ENCODE measurements around the gene RSBN1L. TPM values are rescaled to one million over a fixed set of nuclear protein-coding genes. Genes with fewer than 3 reads are reported as not detected.

RSBN1L gene
- total RNA-seq, 1 experiment from 2014 or later = 33.7 TPM

GRCh38 chr7:77786018-77786417, 89.8 kb downstream of the RSBN1L start:
- DNase-seq = no peak
- no peak overlapping the region for H3K4me3 ChIP-seq (ENCODE audit: low read length)
- no peaks in the 10 kb centered on the region for H4K20me1 ChIP-seq (ENCODE audit: insufficient read depth, low read depth, low read length)
- no peaks in the 10 kb centered on the region for H3K9me2 ChIP-seq (replicated peaks; ENCODE audit: insufficient read depth, low read length)
- peaks cover 3% of the 10 kb centered on the region; the same call in 1 of the 2 replicates for H3K4me1 ChIP-seq (ENCODE audit: low read length)
- H3K27me3 ChIP-seq (ENCODE audit: low read length) = no peaks in the 10 kb centered on the region
- no peak overlapping the region for H3K4me2 ChIP-seq (ENCODE audit: low read depth, low read length, poor library complexity, severe bottlenecking)
- no peak overlapping the region for H3K9ac ChIP-seq (ENCODE audit: low read length)
- H3K79me2 ChIP-seq (ENCODE audit: low read length) = peaks cover 19% of the 10 kb centered on the region
- no peak overlapping the region for H2AFZ ChIP-seq (ENCODE audit: low read length)
- no peak overlapping the region for H3K27ac ChIP-seq (ENCODE audit: low read length)
- peaks cover 20% of the 10 kb centered on the region; the same call in 1 of the 2 replicates for H3K36me3 ChIP-seq (ENCODE audit: insufficient read depth, low read length)
- H3K9me3 ChIP-seq (ENCODE audit: low read length) = no peaks in the 10 kb centered on the region

GRCh38 chr7:77786741-77787140, 90.5 kb downstream of the RSBN1L start:
- H2AFZ ChIP-seq (ENCODE audit: low read length) = no peak overlapping the region
- H3K9ac ChIP-seq (ENCODE audit: low read length) = no peak overlapping the region
- no peaks in the 10 kb centered on the region for H3K9me2 ChIP-seq (replicated peaks; ENCODE audit: insufficient read depth, low read length)
- H3K79me2 ChIP-seq (ENCODE audit: low read length) = peaks cover 15% of the 10 kb centered on the region
- no peaks in the 10 kb centered on the region for H3K27me3 ChIP-seq (ENCODE audit: low read length)
- DNase-seq = no peak
- no peak overlapping the region for H3K4me2 ChIP-seq (ENCODE audit: low read depth, low read length, poor library complexity, severe bottlenecking)
- H3K4me1 ChIP-seq (ENCODE audit: low read length) = peaks cover 3% of the 10 kb centered on the region; the same call in 1 of the 2 replicates
- no peak overlapping the region for H3K4me3 ChIP-seq (ENCODE audit: low read length)
- no peaks in the 10 kb centered on the region for H4K20me1 ChIP-seq (ENCODE audit: insufficient read depth, low read depth, low read length)
- H3K36me3 ChIP-seq (ENCODE audit: insufficient read depth, low read length) = peaks cover 16% of the 10 kb centered on the region; the same call in 1 of the 2 replicates
- no peaks in the 10 kb centered on the region for H3K9me3 ChIP-seq (ENCODE audit: low read length)
- H3K27ac ChIP-seq (ENCODE audit: low read length) = no peak overlapping the region

GRCh38 chr7:77788327-77788902, 92.2 kb downstream of the RSBN1L start:
- Histone ChIP-seq H3K9me3 (ENCODE audit: low read length) (no peaks in the 10 kb centered on the region), H3K79me2 (ENCODE audit: low read length) (peaks cover 12% of the 10 kb centered on the region), H3K4me3 (ENCODE audit: low read length) (no peak overlapping the region)

GRCh38 chr7:77791336-77791735, 95.1 kb downstream of the RSBN1L start:
- Histone ChIP-seq H3K9me2 (replicated peaks; ENCODE audit: insufficient read depth, low read length) (no peaks in the 10 kb centered on the region), H3K9me3 (ENCODE audit: low read length) (no peaks in the 10 kb centered on the region), H3K79me2 (ENCODE audit: low read length) (peaks cover 36% of the 10 kb centered on the region), H3K27ac (ENCODE audit: low read length) (no peak overlapping the region), H3K4me2 (ENCODE audit: low read depth, low read length, poor library complexity, severe bottlenecking) (no peak overlapping the region), H3K27me3 (ENCODE audit: low read length) (no peaks in the 10 kb centered on the region), H3K4me1 (ENCODE audit: low read length) (peaks cover 18% of the 10 kb centered on the region), H3K4me3 (ENCODE audit: low read length) (no peak overlapping the region), H4K20me1 (ENCODE audit: insufficient read depth, low read depth, low read length) (no peaks in the 10 kb centered on the region), H3K9ac (ENCODE audit: low read length) (no peak overlapping the region), H2AFZ (ENCODE audit: low read length) (no peak overlapping the region), H3K36me3 (ENCODE audit: insufficient read depth, low read length) (peaks cover 18% of the 10 kb centered on the region)
- DNase-seq = no peak

More at GRCh38 chr7:77788327-77788902, 92.2 kb downstream of the RSBN1L start:
- Histone ChIP-seq H3K27me3 (ENCODE audit: low read length) (no peaks in the 10 kb centered on the region), H4K20me1 (ENCODE audit: insufficient read depth, low read depth, low read length) (no peaks in the 10 kb centered on the region), H3K9me2 (replicated peaks; ENCODE audit: insufficient read depth, low read length) (no peaks in the 10 kb centered on the region), H3K9ac (ENCODE audit: low read length) (no peak overlapping the region), H3K4me1 (ENCODE audit: low read length) (peaks cover 3% of the 10 kb centered on the region; the same call in 1 of the 2 replicates), H3K27ac (ENCODE audit: low read length) (no peak overlapping the region), H3K36me3 (ENCODE audit: insufficient read depth, low read length) (0 out of 2 replicates have a peak, but pooled peaks cover 4% of the 10 kb centered on the region), H2AFZ (ENCODE audit: low read length) (no peak overlapping the region), H3K4me2 (ENCODE audit: low read depth, low read length, poor library complexity, severe bottlenecking) (no peak overlapping the region)
- DNase-seq = no peak

- DNase-seq = no peak
- no peak overlapping the region for H3K4me2 ChIP-seq (ENCODE audit: low read depth, low read length, poor library complexity, severe bottlenecking)
- no peaks in the 10 kb centered on the region for H4K20me1 ChIP-seq (ENCODE audit: insufficient read depth, low read depth, low read length)
- no peaks in the 10 kb centered on the region for H3K9me3 ChIP-seq (ENCODE audit: low read length)
- H3K9me2 ChIP-seq (replicated peaks; ENCODE audit: insufficient read depth, low read length) = no peaks in the 10 kb centered on the region
- H3K9ac ChIP-seq (ENCODE audit: low read length) = no peak overlapping the region
- peaks cover 42% of the 10 kb centered on the region for H3K79me2 ChIP-seq (ENCODE audit: low read length)
- no peaks in the 10 kb centered on the region for H3K27me3 ChIP-seq (ENCODE audit: low read length)
- peak overlapping the region; percentile 49 for H3K27ac ChIP-seq (ENCODE audit: low read length)
- H3K4me1 ChIP-seq (ENCODE audit: low read length) = peaks cover 24% of the 10 kb centered on the region
- H2AFZ ChIP-seq (ENCODE audit: low read length) = no peak overlapping the region
- H3K36me3 ChIP-seq (ENCODE audit: insufficient read depth, low read length) = peaks cover 18% of the 10 kb centered on the region
- H3K4me3 ChIP-seq (ENCODE audit: low read length) = no peak overlapping the region
Measured at GRCh38 chr7:77791956-77792355, 95.7 kb downstream of the RSBN1L start.

- no peak overlapping the region for H3K4me2 ChIP-seq (ENCODE audit: low read depth, low read length, poor library complexity, severe bottlenecking)
- H3K27me3 ChIP-seq (ENCODE audit: low read length) = no peaks in the 10 kb centered on the region
- H3K9me3 ChIP-seq (ENCODE audit: low read length) = no peaks in the 10 kb centered on the region
- H3K4me3 ChIP-seq (ENCODE audit: low read length) = no peak overlapping the region
- no peaks in the 10 kb centered on the region for H3K9me2 ChIP-seq (replicated peaks; ENCODE audit: insufficient read depth, low read length)
- H3K9ac ChIP-seq (ENCODE audit: low read length) = no peak overlapping the region
- no peaks in the 10 kb centered on the region; the same call in 1 of the 2 replicates for H4K20me1 ChIP-seq (ENCODE audit: insufficient read depth, low read depth, low read length)
- H3K4me1 ChIP-seq (ENCODE audit: low read length) = peaks cover 26% of the 10 kb centered on the region
- peak overlapping the region; percentile 35 for H3K27ac ChIP-seq (ENCODE audit: low read length)
- peaks cover 18% of the 10 kb centered on the region for H3K36me3 ChIP-seq (ENCODE audit: insufficient read depth, low read length)
- H2AFZ ChIP-seq (ENCODE audit: low read length) = no peak overlapping the region
- no peak for DNase-seq
- peaks cover 58% of the 10 kb centered on the region for H3K79me2 ChIP-seq (ENCODE audit: low read length)
Measured at GRCh38 chr7:77794000-77794399, 97.7 kb downstream of the RSBN1L start.

- H3K27me3 ChIP-seq (ENCODE audit: low read length) = no peaks in the 10 kb centered on the region
- peak overlapping the region; percentile 88 for H3K9ac ChIP-seq (ENCODE audit: low read length)
- peaks cover 79% of the 10 kb centered on the region for H3K79me2 ChIP-seq (ENCODE audit: low read length)
- H3K9me2 ChIP-seq (replicated peaks; ENCODE audit: insufficient read depth, low read length) = no peaks in the 10 kb centered on the region
- H3K27ac ChIP-seq (ENCODE audit: low read length) = peak overlapping the region; percentile 85
- H4K20me1 ChIP-seq (ENCODE audit: insufficient read depth, low read depth, low read length) = no peaks in the 10 kb centered on the region; the same call in 1 of the 2 replicates
- H3K9me3 ChIP-seq (ENCODE audit: low read length) = no peaks in the 10 kb centered on the region
- H2AFZ ChIP-seq (ENCODE audit: low read length) = no peak overlapping the region
- peak overlapping the region; percentile 84 for H3K4me3 ChIP-seq (ENCODE audit: low read length)
- peaks cover 26% of the 10 kb centered on the region for H3K36me3 ChIP-seq (ENCODE audit: insufficient read depth, low read length)
- H3K4me1 ChIP-seq (ENCODE audit: low read length) = peaks cover 41% of the 10 kb centered on the region
- H3K4me2 ChIP-seq (ENCODE audit: low read depth, low read length, poor library complexity, severe bottlenecking) = peak overlapping the region; percentile 66
- no peak for DNase-seq
Measured at GRCh38 chr7:77796109-77796508, 99.8 kb downstream of the RSBN1L start.

GRCh38 chr7:77796960-77797359, 100.7 kb downstream of the RSBN1L start:
- H3K36me3 ChIP-seq (ENCODE audit: insufficient read depth, low read length) = peaks cover 30% of the 10 kb centered on the region
- H3K4me3 ChIP-seq (ENCODE audit: low read length) = peak overlapping the region; percentile 84
- no peak overlapping the region for H2AFZ ChIP-seq (ENCODE audit: low read length)
- peak overlapping the region; percentile 66 for H3K4me2 ChIP-seq (ENCODE audit: low read depth, low read length, poor library complexity, severe bottlenecking)
- no peaks in the 10 kb centered on the region for H3K9me2 ChIP-seq (replicated peaks; ENCODE audit: insufficient read depth, low read length)
- H3K4me1 ChIP-seq (ENCODE audit: low read length) = peaks cover 43% of the 10 kb centered on the region
- H3K27ac ChIP-seq (ENCODE audit: low read length) = peak overlapping the region; percentile 85
- H3K27me3 ChIP-seq (ENCODE audit: low read length) = no peaks in the 10 kb centered on the region
- H3K9me3 ChIP-seq (ENCODE audit: low read length) = no peaks in the 10 kb centered on the region
- H4K20me1 ChIP-seq (ENCODE audit: insufficient read depth, low read depth, low read length) = no peaks in the 10 kb centered on the region; the same call in 1 of the 2 replicates
- H3K79me2 ChIP-seq (ENCODE audit: low read length) = peaks cover 88% of the 10 kb centered on the region
- peak overlapping the region; percentile 88 for H3K9ac ChIP-seq (ENCODE audit: low read length)
- no peak for DNase-seq
